Measurements from ENCODE around the gene FBN1. TPM values are rescaled to one million over a fixed set of nuclear protein-coding genes. Genes with fewer than 3 reads are reported as not detected.

The FBN1 gene
- polyA plus RNA-seq, 10 donors = 213 to 405 (median 259) TPM

GRCh38 chr15:48473667-48474066, 171.8 kb downstream of the FBN1 start:
- no peak for DNase-seq

GRCh38 chr15:48472756-48473155, 172.8 kb downstream of the FBN1 start:
- no peak for DNase-seq

GRCh38 chr15:48471073-48471472, 174.4 kb downstream of the FBN1 start:
- DNase-seq = no peak

GRCh38 chr15:48470096-48470495, 175.4 kb downstream of the FBN1 start:
- no peak for DNase-seq

GRCh38 chr15:48469681-48470080, 175.8 kb downstream of the FBN1 start:
- DNase-seq = no peak

- DNase-seq = no peak
These were observed 176.2 kb downstream of the FBN1 start for GRCh38 chr15:48469271-48469670.

GRCh38 chr15:48467801-48468200, 177.7 kb downstream of the FBN1 start:
- no peak for DNase-seq

GRCh38 chr15:48466820-48467219, 178.7 kb downstream of the FBN1 start:
- DNase-seq = no peak

GRCh38 chr15:48466079-48466478, 179.4 kb downstream of the FBN1 start:
- DNase-seq = peak in 1 of 3 donors; percentile 32

- no peak for DNase-seq
These were observed 180.1 kb downstream of the FBN1 start for GRCh38 chr15:48465410-48465809.

- no peak for DNase-seq
These were observed 182.1 kb downstream of the FBN1 start for GRCh38 chr15:48463366-48463880.

GRCh38 chr15:48462688-48463087, 182.8 kb downstream of the FBN1 start:
- no peak for DNase-seq

GRCh38 chr15:48459571-48460442, 185.7 kb downstream of the FBN1 start:
- DNase-seq = peak in 1 of 3 donors; percentile 25

GRCh38 chr15:48458876-48459275, 186.6 kb downstream of the FBN1 start:
- DNase-seq = no peak

GRCh38 chr15:48456134-48456533, 189.4 kb downstream of the FBN1 start:
- DNase-seq = no peak

GRCh38 chr15:48451736-48452135, 193.8 kb downstream of the FBN1 start:
- no peak for DNase-seq

GRCh38 chr15:48451241-48451640, 194.3 kb downstream of the FBN1 start:
- no peak for DNase-seq

- DNase-seq = no peak
These were observed 195.8 kb downstream of the FBN1 start for GRCh38 chr15:48449734-48450133.

GRCh38 chr15:48447657-48448056, 197.9 kb downstream of the FBN1 start:
- DNase-seq = peak in 1 of 3 donors; percentile 33

- no peak for DNase-seq
These were observed 198.5 kb downstream of the FBN1 start for GRCh38 chr15:48447058-48447457.

- DNase-seq = no peak
These were observed 203.5 kb downstream of the FBN1 start for GRCh38 chr15:48442011-48442410.

- DNase-seq = peak; percentile 39 to 70 (median 53)
These were observed 205.4 kb downstream of the FBN1 start for GRCh38 chr15:48440084-48440483.

GRCh38 chr15:48437178-48437577, 208.3 kb downstream of the FBN1 start:
- no peak for DNase-seq

GRCh38 chr15:48435321-48435720, 210.2 kb downstream of the FBN1 start:
- no peak for DNase-seq
